ENCODE results near the gene TFEB.

TFEB gene

DNA sequence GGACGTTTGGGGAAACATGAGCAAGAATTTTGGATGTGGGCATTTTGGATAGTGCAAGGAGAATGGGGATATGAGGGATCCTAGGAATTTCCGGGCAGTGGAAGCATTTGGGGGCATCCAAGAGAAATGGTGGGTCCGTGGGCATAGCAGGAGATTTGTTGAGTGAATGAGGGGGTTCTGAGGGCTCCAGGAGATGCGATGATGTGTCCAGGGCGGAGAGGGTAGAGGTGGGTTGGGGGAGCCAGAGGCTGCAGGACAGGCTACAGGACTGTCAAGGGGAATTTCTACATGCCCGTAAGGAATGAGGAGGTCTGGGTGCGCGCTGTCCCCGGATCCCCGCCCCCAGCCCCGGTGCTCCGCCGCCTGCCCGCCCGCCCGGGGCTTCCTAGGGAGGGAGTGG lies 43.9 kb upstream of the TFEB start:
- no peaks in the 10 kb centered on the region for H3K4me1 ChIP-seq (ENCODE audit: insufficient read depth, insufficient read length)
- peak overlapping the region; percentile 77 for H3K9ac ChIP-seq (ENCODE audit: insufficient read length, low read depth)
- peaks cover 20% of the 10 kb centered on the region for H3K27me3 ChIP-seq (ENCODE audit: insufficient read depth, insufficient read length)
- H3K9me3 ChIP-seq (ENCODE audit: insufficient read depth, low read length), result no peaks in the 10 kb centered on the region
- H3K36me3 ChIP-seq (ENCODE audit: insufficient read depth, insufficient read length, low read length), result peaks cover 19% of the 10 kb centered on the region
- peak overlapping the region; percentile 52 for H3K4me3 ChIP-seq (ENCODE audit: insufficient read length, low read depth)
- DNase-seq (ENCODE audit: low read depth, low spot score), result no peak
- TF ChIP-seq SUZ12 (IDR thresholded peaks at IDR 0.05; ENCODE audit: extremely low read depth, insufficient read depth, insufficient read length), result no peak
- TF ChIP-seq ZNF274 (IDR thresholded peaks at IDR 0.05; ENCODE audit: low read depth, low read length), result no peak
- TF ChIP-seq YY1 (IDR thresholded peaks at IDR 0.05; ENCODE audit: insufficient read depth, insufficient read length), result no peak

DNA sequence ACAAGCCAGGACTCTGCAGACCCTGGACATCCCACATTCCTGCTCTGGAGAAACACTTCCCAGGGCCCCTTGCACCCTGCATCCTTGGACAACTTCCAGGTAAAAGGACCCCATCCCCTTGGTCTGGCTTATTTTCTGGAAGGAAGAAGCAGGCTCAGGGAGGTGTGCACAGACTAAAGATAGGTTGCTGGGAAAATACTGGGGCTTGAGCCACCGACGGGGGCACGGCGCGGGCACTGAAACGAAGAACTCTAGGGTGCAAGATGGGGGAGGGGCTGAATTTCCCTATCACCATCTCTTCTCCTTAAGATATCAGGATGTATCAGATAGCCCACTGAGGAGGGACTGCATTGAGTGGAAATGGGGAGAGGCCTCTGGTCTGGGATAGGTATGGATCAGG lies 43.5 kb upstream of the TFEB start:
- H3K9ac ChIP-seq (ENCODE audit: insufficient read length, low read depth), result peak overlapping the region; percentile 77
- H3K36me3 ChIP-seq (ENCODE audit: insufficient read depth, insufficient read length, low read length), result peaks cover 22% of the 10 kb centered on the region
- TF ChIP-seq YY1 (IDR thresholded peaks at IDR 0.05; ENCODE audit: insufficient read depth, insufficient read length) (no peak), SUZ12 (IDR thresholded peaks at IDR 0.05; ENCODE audit: extremely low read depth, insufficient read depth, insufficient read length) (no peak), ZNF274 (IDR thresholded peaks at IDR 0.05; ENCODE audit: low read depth, low read length) (no peak)
- peak overlapping the region; percentile 52 for H3K4me3 ChIP-seq (ENCODE audit: insufficient read length, low read depth)
- peaks cover 20% of the 10 kb centered on the region for H3K27me3 ChIP-seq (ENCODE audit: insufficient read depth, insufficient read length)
- H3K4me1 ChIP-seq (ENCODE audit: insufficient read depth, insufficient read length), result no peaks in the 10 kb centered on the region
- DNase-seq (ENCODE audit: low read depth, low spot score), result no peak
- no peaks in the 10 kb centered on the region for H3K9me3 ChIP-seq (ENCODE audit: insufficient read depth, low read length)

- Histone ChIP-seq H3K9ac (ENCODE audit: insufficient read length, low read depth) (no peak overlapping the region), H3K36me3 (ENCODE audit: insufficient read depth, insufficient read length, low read length) (peaks cover 24% of the 10 kb centered on the region), H3K4me3 (ENCODE audit: insufficient read length, low read depth) (no peak overlapping the region), H3K4me1 (ENCODE audit: insufficient read depth, insufficient read length) (no peaks in the 10 kb centered on the region), H3K27me3 (ENCODE audit: insufficient read depth, insufficient read length) (peaks cover 15% of the 10 kb centered on the region), H3K9me3 (ENCODE audit: insufficient read depth, low read length) (no peaks in the 10 kb centered on the region)
- no peak for TF ChIP-seq SUZ12 (IDR thresholded peaks at IDR 0.05; ENCODE audit: extremely low read depth, insufficient read depth, insufficient read length)
- no peak for TF ChIP-seq ZNF274 (IDR thresholded peaks at IDR 0.05; ENCODE audit: low read depth, low read length)
- TF ChIP-seq YY1 (IDR thresholded peaks at IDR 0.05; ENCODE audit: insufficient read depth, insufficient read length), result no peak
- DNase-seq (ENCODE audit: low read depth, low spot score), result no peak
These were observed 42.3 kb upstream of the TFEB start for GRCh38 chr6:41777551-41778285.

DNA sequence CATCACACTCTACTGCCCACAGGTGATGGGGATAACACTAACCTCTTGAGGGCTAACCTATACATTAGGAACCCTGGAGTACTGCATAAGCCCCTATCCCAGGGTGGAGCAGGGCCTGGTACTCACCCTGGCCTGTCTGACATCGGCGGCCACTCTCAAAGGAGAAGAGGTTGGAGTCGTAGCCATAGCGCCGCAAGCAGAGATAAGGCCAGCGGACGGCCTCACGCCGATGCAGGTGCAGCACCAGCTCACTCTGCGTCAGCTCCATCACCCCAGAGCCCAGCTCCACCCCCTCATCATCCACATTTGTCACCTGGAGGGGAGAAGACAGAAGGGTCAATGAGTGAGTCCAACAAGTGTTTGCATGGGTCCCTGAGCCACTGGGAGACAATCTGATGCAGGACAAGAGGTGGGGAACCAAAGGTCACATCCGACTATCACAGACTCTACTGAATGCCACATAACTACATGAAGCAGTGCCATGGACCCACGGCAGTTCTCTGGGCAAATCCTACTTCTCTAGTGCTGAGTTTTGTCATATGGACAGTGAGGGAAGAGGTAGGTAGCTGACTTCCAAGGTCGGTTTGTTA lies 40.0 kb upstream of the TFEB start:
- TF ChIP-seq SUZ12 (IDR thresholded peaks at IDR 0.05; ENCODE audit: extremely low read depth, insufficient read depth, insufficient read length) (no peak), ZNF274 (IDR thresholded peaks at IDR 0.05; ENCODE audit: low read depth, low read length) (no peak)
- Histone ChIP-seq H3K27me3 (ENCODE audit: insufficient read depth, insufficient read length) (no peaks in the 10 kb centered on the region), H3K4me1 (ENCODE audit: insufficient read depth, insufficient read length) (no peaks in the 10 kb centered on the region), H3K9ac (ENCODE audit: insufficient read length, low read depth) (no peak overlapping the region), H3K36me3 (ENCODE audit: insufficient read depth, insufficient read length, low read length) (peaks cover 45% of the 10 kb centered on the region), H3K9me3 (ENCODE audit: insufficient read depth, low read length) (no peaks in the 10 kb centered on the region), H3K4me3 (ENCODE audit: insufficient read length, low read depth) (no peak overlapping the region)
- DNase-seq (ENCODE audit: low read depth, low spot score), result no peak

- DNase-seq (ENCODE audit: low read depth, low spot score), result no peak
- H3K27me3 ChIP-seq (ENCODE audit: insufficient read depth, insufficient read length), result no peaks in the 10 kb centered on the region
- no peaks in the 10 kb centered on the region for H3K9me3 ChIP-seq (ENCODE audit: insufficient read depth, low read length)
- no peaks in the 10 kb centered on the region for H3K4me1 ChIP-seq (ENCODE audit: insufficient read depth, insufficient read length)
- no peak overlapping the region for H3K4me3 ChIP-seq (ENCODE audit: insufficient read length, low read depth)
- H3K9ac ChIP-seq (ENCODE audit: insufficient read length, low read depth), result no peak overlapping the region
- H3K36me3 ChIP-seq (ENCODE audit: insufficient read depth, insufficient read length, low read length), result peaks cover 48% of the 10 kb centered on the region
- TF ChIP-seq ZNF274 (IDR thresholded peaks at IDR 0.05; ENCODE audit: low read depth, low read length) (no peak), SUZ12 (IDR thresholded peaks at IDR 0.05; ENCODE audit: extremely low read depth, insufficient read depth, insufficient read length) (no peak), YY1 (IDR thresholded peaks at IDR 0.05; ENCODE audit: insufficient read depth, insufficient read length) (no peak)
These were observed 39.4 kb upstream of the TFEB start for GRCh38 chr6:41774841-41775240.

- TF ChIP-seq YY1 (IDR thresholded peaks at IDR 0.05; ENCODE audit: insufficient read depth, insufficient read length), result no peak
- no peak for TF ChIP-seq ZNF274 (IDR thresholded peaks at IDR 0.05; ENCODE audit: low read depth, low read length)
- no peak for TF ChIP-seq SUZ12 (IDR thresholded peaks at IDR 0.05; ENCODE audit: extremely low read depth, insufficient read depth, insufficient read length)
- Histone ChIP-seq H3K9ac (ENCODE audit: insufficient read length, low read depth) (no peak overlapping the region), H3K9me3 (ENCODE audit: insufficient read depth, low read length) (no peaks in the 10 kb centered on the region), H3K4me1 (ENCODE audit: insufficient read depth, insufficient read length) (no peaks in the 10 kb centered on the region), H3K27me3 (ENCODE audit: insufficient read depth, insufficient read length) (no peaks in the 10 kb centered on the region), H3K4me3 (ENCODE audit: insufficient read length, low read depth) (no peak overlapping the region), H3K36me3 (ENCODE audit: insufficient read depth, insufficient read length, low read length) (peaks cover 40% of the 10 kb centered on the region)
- no peak for DNase-seq (ENCODE audit: low read depth, low spot score)
These were observed 35.9 kb upstream of the TFEB start for GRCh38 chr6:41771058-41771983.

All from NT2/D1 (cell line).